Right kidney (tissue), 1 donor: Measurements from ENCODE around the gene KPNA5.
"Not testable (repeated sequence)": the region's sequence is repeated elsewhere in the genome, so short reads cannot be mapped to it uniquely, and the experiment has no call there.

Source experiments
- DNase-seq: peaks from one replicate; pipeline ENCODE4 v3.0.0-alpha.2; 2016

Gene KPNA5

DNA sequence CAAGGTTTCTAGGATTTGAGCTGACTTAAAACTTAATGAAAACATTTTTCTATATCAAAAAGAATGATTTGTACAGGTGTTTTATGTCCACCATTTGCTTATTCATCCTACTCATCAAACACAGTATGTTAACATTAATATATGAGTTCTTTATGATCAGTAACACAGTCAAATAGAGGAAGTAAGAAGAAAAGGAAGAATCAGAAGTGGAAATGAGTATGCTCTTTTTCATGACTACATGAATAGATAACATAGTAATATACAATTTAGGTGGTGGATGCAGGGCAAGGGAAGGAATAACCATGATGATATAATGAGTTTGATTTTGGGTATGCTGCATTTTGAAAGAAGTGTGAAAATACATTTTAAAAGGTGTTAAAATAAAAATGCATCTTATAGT lies 16.5 kb downstream of the KPNA5 start:
- DNase-seq = no peak

DNA sequence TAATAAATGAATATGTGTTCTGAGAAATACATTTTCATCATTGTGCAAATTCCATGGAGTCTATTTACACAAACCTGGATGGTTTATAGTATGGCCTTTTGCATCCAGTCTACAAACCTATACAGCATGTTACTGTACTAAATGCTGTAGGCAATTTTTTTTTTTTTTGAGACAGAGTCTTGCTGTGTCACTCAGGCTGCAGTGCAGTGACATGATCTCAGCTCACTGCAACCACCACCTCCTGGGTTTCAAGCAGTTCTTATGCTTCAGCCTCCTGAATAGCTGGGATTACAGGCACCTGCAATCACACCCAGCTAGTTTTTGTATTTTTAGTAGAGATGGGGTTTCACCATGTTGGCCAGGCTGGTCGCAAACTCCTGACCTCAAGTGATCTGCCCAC lies 22.9 kb downstream of the KPNA5 start:
- not testable (repeated sequence) for DNase-seq

DNA sequence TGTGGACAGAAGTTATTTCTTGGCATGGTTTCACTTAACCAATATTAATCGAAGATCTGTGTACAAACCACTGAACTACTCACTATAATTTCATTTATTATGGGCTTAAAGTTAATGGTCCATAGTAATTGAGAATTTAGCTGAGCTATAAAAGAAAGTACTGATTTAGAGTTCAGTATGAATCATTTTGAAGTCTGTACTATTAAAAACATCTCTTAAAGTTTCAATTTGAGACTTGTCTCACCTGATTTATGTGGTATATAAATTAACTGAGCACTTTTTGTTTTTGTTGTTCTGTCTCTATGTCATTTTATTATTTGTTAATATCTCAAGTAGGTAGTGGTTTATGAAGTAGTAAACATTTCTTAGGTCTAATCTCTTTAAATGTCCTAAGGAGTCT lies 24.9 kb downstream of the KPNA5 start:
- DNase-seq = no peak

DNA sequence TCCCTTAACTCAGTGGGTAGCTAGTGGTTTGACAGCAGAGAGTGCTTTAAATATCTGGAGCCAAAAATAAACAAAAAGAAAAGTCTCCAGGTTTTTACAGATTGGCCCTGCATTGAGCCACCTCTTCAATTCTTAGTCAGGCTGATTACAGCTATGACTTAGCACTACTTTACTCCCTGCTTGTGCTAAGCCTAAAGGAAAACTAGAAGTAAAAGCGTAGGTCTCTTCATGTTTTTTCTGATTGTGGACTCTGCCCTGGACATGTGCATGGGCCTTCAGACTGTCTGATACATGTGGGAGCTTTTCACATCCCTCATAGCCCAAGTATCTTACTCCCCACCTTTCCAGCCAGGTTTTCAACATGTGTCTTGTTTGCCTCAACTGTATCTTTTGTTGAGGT lies 33.3 kb downstream of the KPNA5 start:
- no peak for DNase-seq

DNA sequence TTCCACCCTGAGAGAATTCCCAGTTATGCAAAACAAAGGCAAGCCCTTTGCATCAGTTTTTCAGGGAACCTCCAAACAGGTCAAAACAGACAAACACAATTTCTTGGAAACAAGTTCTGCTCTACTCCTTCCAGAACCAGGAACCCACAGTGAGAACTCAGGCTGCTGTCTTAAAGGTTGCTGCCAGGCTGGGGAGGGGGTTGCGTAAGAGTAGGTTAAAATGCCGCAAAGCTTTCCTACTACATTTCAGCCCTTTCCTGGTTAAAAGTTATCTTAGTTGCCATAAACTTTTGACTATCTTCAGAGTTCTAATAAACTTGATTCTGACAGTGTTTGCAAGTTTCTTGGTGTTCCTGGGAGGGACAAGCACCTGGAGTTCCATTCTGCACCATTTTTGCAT lies 33.8 kb downstream of the KPNA5 start:
- DNase-seq = no peak

DNA sequence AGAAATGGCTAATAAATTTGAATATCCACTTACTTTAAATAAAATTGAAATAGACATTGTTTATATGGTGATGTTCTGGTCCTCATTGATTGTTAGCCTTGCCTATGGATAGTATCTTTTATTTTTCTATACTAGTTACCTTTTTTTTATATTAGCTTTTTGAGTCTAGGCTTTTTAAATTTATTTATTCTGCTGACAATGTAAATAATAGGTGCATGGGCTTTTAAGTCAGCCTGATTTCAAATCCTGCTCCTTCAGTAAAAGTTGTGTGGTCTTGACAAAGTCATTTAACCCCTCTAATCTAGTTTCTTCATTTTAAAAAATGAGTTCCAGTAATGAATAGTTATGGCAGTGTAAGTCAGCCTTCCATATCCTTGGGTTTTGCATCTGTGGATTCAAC lies 45.9 kb downstream of the KPNA5 start:
- DNase-seq = no peak

DNA sequence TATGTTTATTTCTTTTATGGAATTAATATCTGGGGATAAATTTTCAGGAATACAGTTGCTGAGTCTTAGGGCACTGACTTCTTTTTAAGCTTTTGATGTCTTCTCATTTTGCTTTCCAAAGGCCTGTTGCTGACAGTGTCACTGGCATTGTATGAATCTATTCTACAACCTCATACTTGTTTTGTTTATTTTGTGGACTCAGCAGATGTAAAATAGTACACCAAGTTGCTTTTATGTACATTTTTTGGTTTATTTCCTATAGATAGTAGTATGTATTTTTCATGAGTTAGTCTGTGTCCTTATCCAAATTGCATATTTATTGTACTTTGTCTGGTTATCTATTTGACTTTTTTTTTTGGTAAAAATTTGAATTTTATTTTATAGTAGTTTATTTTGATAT lies 49.5 kb downstream of the KPNA5 start:
- no peak for DNase-seq

DNA sequence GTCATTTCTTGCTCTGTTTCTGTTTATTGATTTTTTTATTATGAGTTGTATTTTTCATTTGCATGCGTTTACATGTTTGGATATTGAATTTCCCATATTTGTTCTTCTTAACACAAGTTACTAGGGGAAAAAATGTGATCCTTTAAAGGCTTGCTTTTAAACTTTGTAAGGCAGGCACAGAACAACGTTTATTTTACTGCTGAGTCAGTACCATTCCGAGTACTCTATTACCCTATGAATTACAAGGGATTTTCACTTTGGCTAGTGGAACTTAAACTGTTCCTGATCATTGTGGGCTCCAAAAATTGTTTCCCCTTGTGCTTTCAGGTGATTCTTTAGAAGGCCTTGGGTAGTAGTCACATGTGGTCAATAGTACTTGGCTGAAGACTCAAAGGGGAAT lies 56.0 kb downstream of the KPNA5 start:
- no peak for DNase-seq

DNA sequence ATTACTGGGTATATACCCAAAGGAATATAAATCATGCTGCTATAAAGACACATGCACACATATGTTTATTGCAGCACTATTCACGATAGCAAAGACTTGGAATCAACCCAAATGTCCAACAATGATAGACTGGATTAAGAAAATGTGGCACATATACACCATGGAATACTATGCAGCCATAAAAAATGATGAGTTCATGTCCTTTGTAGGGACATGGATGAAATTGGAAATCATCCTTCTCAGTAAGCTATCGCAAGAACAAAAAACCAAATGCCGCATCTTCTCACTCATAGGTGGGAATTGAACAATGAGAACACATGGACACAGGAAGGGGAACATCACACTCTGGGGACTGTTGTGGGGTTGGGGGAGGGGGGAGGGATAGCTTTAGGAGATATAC lies 59.5 kb downstream of the KPNA5 start:
- not testable (repeated sequence) for DNase-seq

DNA sequence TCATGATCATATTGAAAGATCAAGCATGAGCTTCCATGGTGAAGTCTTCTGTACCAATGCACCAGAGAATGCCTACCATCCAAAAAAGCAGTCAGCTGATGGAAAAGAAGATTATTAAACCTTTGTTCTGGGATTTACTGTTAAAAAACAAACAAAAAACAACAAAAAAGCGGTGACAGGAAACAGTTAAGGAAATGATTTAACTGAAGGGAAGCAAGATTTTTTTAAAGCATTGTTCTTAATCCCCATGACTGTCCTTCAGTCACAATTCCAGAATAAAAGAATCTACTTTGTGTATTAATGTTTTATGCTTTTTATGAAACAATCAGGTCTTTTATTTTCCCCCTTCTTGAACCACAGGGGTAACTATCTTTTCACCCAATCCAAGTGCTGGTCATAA lies 60.6 kb downstream of the KPNA5 start:
- no peak for DNase-seq

DNA sequence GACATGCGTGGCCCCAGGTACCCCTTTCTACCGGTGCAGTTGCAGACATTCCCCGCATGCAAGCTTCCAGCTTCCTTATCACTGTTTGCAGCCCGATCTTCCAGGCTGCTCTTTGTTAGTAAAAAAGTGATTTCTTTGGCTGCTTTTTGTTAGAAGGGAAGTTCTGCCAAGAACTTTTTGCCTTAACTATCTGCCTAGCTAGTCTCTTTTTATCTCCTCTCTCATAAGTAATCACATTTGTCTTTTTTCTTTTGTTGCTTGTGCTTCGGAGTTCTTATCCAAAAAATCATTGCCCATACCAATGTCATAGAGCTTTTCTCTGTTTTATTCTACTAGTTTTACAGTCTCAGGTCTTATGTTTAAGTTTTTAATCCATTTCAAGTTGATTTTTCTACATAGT lies 64.2 kb downstream of the KPNA5 start:
- DNase-seq = no peak

DNA sequence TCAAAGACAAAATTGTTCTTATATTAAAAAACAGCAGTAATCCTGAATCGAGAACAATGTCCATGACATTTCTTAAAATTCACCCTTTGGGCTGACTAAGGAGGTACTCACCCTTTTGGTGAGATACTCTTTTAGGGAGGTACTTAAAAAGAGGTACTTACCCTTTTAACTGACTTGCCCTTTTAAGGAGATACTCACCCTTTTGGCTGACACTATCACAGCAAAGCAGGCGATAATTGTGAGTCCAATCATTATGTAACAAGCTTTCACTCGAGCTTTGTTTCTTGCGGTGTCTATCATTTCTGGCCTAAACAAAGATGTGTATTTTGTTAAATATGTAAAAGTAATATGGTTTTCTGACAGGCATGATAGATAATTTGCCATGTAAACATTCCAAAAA lies 80.8 kb downstream of the KPNA5 start:
- DNase-seq = no peak

DNA sequence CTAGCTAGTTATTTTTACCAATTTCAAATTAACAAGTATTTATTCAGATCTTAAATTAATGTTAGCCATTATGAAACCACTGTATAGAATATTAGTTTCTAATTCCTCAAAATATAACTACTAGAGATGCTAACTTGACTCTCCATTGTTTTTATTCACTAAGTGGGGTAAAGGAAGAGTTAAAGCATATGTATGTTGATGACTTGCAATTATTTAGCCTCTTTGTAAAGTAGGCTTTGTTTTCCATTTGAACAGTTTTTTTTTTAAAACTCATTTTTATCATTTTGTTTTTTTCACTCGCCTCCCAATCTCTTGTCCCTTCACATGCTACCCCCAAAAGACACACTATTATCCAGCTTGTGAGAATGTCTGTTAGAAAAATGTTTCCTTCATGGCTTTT lies 81.2 kb downstream of the KPNA5 start:
- no peak for DNase-seq

DNA sequence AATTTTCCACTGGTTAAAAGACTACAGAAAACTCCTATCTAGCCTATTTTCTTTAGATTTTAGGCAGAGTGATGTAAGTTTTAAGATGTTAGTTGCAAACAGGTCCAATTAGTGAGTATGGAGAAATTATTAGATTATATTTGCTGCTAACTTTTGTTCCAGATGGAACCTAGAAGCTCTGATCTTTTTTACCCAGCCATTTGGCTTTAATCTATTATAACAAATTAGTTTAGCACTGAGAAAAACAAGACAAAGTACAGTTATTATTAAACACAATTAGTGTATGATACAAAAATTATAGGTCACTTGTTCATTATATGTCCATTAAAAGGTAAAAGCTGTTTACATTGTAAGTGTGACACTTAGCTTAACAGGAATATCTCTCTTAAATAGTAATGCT lies 82.0 kb downstream of the KPNA5 start:
- DNase-seq = no peak

DNA sequence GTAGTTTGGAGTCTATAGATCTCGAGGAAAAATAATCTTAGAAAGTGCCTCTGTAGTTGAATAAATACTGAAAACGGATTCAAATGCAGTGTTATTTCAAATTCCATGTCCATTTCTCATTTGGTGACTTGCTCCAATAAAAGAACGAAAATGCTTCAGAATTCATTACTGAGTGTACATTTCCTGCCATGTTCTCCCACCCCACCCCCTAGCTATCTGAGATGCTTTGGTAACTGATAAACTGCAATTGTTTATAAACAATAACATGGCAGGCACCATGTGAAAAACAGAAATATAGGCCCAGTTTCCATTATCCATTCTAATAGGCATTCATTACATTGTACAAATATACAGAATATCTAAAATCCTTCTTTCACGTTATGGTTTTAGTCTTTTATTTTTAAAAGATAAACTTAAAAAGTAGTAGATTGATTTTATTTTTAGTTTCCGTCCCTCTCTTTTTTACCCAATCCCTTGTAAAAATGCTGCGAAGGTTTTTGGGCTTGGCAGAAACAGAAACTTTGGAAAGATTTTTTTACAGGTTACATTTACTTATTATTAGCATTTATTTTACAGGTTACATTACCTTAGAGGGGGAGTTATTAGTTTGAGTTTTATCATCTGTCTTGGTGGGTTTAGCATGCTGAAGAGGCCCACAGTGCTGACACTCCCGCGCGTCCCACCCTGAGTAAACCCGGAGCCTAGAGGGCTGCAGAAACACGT lies 83.1 kb downstream of the KPNA5 start:
- no peak for DNase-seq

DNA sequence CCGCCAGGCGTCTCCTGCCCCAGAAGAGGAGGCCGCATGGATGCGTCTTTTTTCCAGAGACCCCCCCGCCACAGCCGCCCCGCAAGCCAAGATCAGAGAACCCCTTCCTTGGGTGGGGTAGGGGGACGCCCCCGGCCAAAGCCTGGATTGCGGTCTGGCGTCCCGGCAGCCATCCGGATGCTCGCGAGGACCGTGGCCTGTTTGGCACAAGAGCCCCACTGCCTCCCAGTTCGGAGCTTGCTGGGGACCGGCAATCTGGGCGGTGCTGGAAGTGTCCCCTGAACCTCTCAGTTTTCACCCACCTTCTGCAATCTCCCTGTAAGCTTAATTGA lies 83.6 kb downstream of the KPNA5 start:
- peak; percentile 69 for DNase-seq

DNA sequence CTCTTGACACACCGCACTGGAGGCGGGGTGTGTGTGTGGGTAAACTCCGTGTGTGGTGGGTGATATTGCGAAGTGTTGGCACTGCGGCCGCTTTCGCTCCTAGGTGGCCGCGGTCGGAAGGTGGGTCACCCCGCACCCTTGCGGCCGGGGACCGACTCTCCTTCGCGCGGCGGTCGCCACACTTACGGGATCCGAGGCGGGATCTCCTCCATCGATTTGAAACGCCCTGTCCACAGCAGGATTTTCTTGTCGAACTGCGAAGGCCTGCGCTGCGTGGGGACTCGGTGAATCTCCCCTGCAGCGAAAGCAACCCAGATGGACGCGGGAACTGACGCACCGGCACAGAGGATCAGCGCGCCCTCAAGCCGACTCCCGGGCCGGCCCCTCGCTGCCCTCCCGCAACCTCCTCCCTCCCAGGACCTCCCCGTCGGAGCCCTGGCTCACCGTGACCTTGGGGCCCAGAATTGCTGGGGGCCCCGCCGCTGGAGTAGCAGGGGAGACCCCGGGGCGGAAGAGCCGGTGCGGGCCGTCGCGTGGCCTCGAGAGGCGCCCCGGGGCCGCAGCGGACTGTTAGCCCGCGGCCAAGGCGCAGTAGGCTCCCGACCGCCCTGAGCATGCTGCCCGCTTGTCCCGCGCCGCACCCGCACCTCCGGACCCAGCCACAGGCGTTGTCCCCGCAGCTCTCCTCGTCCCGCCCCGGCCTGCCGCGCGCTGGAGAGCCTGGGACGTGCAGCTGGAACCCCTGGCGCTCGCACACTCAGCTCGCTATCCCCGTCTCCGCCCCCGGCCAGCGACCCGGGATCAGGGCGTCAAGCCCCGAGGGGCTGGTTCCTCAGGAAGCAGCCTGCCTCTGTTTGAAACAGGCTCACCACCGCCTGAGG lies 84.2 kb downstream of the KPNA5 start, which contains the start of gene FAM162B:
TSS of gene FAM162B (minus strand) at position 759 of the 881 bp plus-strand sequence. CDS start at position 616, 143 bp downstream.
- peak; percentile 71 for DNase-seq

DNA sequence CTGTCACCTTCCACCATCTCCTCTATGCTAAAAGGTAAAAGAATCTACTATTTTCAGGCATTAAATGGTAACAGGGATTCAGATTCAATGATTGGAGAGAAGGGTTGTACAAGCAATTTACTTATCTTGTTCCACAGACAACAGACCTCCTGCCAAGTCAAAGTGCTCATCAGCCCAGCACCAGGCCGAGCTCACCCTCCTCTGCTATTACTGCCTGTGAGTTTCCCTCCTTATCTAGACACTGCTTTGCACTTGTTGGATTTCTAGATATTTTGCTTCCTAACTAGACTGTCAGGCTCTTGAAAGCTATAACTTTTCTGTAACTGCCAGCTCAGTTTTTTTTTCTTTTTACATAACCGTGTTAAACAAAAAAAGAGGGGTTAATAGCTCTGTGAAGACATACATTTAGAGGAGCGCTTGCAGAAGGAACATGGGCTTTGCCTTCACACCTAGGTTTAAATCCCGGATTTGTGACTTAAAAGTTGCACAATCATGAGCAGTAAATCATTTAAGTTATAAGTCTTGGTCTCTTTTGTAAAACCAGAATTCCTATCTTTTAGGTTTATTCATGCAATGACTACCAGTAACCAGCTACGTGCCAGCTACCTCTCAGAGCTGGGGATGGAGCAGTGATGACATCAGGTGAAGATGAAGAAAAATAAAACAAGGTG lies 85.6 kb downstream of the KPNA5 start:
- no peak for DNase-seq

DNA sequence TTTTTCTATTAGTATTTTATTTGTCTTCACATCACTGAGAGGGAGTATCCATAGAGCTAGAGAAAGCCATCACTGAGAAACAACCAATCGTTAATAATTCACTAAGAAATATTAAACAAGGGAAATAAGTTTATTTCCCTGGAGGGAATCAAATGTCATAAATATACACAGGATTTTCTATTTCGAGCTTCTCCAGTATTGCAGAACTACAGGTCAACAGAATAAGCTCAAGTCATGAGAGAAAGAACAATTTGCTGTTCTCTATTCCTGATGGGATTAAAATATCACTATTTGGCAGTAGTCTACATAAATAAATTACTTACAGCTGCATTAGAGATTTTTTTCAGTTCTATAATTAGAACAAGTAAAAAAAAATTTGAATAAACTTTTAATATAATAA lies 86.7 kb downstream of the KPNA5 start:
- DNase-seq = no peak

DNA sequence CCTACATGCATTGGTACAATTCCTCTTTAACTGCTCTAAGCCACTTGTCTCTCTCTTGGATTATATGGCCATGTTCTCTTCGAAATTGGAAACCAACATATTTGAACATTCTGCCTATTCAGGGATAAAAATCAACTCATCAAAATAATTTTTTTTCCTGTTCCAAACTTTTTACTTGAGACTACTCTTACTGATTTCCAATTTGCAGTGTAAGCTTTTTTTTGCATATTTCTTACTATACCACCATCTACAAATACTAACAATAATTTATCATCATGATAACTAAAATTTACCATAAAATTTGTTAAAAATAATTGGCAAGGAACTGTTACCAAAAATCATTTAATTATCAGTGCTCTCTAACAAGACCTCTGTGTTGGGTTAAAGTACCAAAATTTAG lies 91.4 kb downstream of the KPNA5 start:
- DNase-seq = no peak

DNA sequence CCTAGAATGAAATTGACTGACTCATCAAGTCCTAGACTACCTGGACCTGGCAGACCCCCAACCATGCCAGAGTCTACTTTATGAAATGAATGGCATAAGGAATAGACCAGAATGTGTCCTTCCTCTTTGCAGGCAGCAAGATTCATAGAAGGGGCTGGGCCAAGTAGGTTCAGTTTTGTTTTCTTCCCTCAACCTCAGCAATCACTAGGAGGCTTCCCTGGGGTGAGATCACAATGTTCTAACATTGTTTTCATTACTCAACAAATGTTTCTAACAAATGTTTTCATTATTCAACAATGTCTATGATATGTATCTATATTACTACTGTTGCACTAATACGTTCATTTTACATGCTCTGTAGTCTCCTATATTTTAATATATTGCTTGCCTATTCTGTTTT lies 92.9 kb downstream of the KPNA5 start:
- DNase-seq = no peak

DNA sequence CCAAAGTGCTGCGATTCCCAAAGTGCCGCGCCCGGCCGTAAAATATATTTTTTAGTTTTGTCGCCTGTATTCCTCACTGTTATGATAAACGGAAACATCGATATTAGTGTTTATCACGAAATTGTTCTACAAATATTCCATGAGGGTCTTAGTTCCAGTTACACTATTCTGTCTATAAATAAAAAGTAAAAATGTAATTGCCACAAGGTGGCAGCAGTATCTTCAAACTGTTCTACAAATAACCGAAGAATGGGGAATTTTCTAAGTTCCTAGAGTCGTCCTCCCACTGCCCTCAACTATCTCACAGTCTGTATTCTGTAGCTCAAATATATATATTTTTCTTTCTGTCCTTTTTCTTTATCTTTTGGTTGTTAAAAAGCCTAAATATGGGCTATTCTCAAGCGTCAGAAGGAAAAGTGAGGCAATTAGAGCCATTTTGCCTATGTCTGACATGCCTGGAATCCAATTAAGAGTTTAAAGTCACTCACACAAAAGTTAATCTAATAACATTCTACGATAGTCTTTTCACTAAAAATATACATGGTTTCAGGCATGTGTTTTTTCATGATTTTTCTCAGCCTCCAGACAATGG lies 98.7 kb downstream of the KPNA5 start:
- DNase-seq = peak; percentile 22

DNA sequence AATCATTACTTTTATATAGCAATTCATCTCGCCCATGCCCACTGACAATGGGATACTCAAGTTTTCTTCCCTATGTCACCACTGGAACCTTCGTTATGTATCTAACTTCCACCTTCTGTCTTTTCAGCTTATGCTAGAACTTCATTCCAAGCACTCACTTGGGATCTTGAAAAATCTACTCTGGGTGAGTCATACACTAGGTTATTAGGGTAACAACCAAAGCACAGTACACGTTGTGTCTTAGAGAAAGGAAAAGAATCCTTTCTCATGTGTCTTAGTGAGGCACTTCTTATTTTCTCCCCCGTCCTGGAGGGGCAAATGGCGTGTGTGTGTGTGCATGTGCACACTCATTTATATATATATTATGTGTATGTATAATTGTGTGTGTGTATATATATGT lies 102.8 kb downstream of the KPNA5 start:
- no peak for DNase-seq
